GM23338 (cell line): ENCODE results near the gene CHRM5. TPM values are rescaled to one million over a fixed set of nuclear protein-coding genes. Genes with fewer than 3 reads are reported as not detected.

Experiments used
- ATAC-seq: fragments of 200-7000 bp; cut with Tn5 transposase; 3 replicates; pipeline ENCODE4 v1.9.1; 2020
- DNase-seq: peaks from one replicate; pipeline ENCODE4 v3.0.0-alpha.2; 2015; ENCODE audit warnings: low spot score
- H2AFZ ChIP-seq: fragments of 200-600 bp; sonication (generic); 2 replicates; pipeline ENCODE4 v1.8.0; 2016; ENCODE audit warnings: antibody characterized with exemption, mild to moderate bottlenecking, moderate library complexity
- H3F3A ChIP-seq: fragments of 200-600 bp; sonication (generic); replicated peaks from 2 replicates; pipeline ENCODE4 v1.8.0; 2017; ENCODE audit warnings: antibody characterized with exemption, mixed run types, low read depth
- H3K27ac ChIP-seq: fragments of 200-600 bp; sonication (generic); 2 replicates; pipeline ENCODE4 v1.6.1; 2016; ENCODE audit warnings: low read depth
- H3K27me3 ChIP-seq: fragments of 200-600 bp; sonication (generic); 2 replicates; pipeline ENCODE4 v1.8.0; 2016; ENCODE audit warnings: mild to moderate bottlenecking, mixed run types, moderate library complexity; ENCODE audit not compliant: insufficient read depth
- H3K36me3 ChIP-seq: fragments of 200-600 bp; sonication (generic); 2 replicates; pipeline ENCODE4 v1.8.0; 2016; ENCODE audit warnings: mild to moderate bottlenecking; ENCODE audit not compliant: insufficient read depth
- H3K4me1 ChIP-seq: fragments of 200-600 bp; sonication (generic); 2 replicates; pipeline ENCODE4 v1.8.0; 2016; ENCODE audit warnings: mild to moderate bottlenecking, moderate library complexity; ENCODE audit not compliant: insufficient read depth
- H3K4me2 ChIP-seq: fragments of 200-600 bp; sonication (generic); 2 replicates; pipeline ENCODE4 v1.7.1; 2017; ENCODE audit warnings: mixed run types
- H3K4me3 ChIP-seq: fragments of 200-600 bp; sonication (generic); 2 replicates; pipeline ENCODE4 v1.6.1; 2016; ENCODE audit warnings: mixed run types
- H3K79me2 ChIP-seq: fragments of 200-600 bp; sonication (generic); replicated peaks from 2 replicates; pipeline ENCODE4 v1.8.0; 2017; ENCODE audit warnings: mild to moderate bottlenecking; ENCODE audit not compliant: insufficient read depth
- H3K9me2 ChIP-seq: fragments of 200-600 bp; sonication (generic); 2 replicates; pipeline ENCODE4 v1.8.0; 2017; ENCODE audit not compliant: insufficient read depth
- H4K20me1 ChIP-seq: fragments of 200-600 bp; sonication (generic); replicated peaks from 2 replicates; pipeline ENCODE4 v1.8.0; 2017; ENCODE audit warnings: mild to moderate bottlenecking; ENCODE audit not compliant: insufficient read depth
- H3K27ac Mint-ChIP-seq: 2 replicates; pipeline ENCODE4 v1.8.0; 2020; ENCODE audit warnings: inconsistent platforms, mild to moderate bottlenecking, moderate library complexity, mixed read lengths
- H3K27me3 Mint-ChIP-seq: 3 replicates; pipeline ENCODE4 v1.8.0; 2022; ENCODE audit warnings: low read depth, mild to moderate bottlenecking, moderate library complexity, mixed read lengths, inconsistent platforms; ENCODE audit not compliant: insufficient read depth, poor library complexity
- H3K36me3 Mint-ChIP-seq: 3 replicates; pipeline ENCODE4 v1.8.0; 2021; ENCODE audit warnings: low read depth, mild to moderate bottlenecking, inconsistent platforms, moderate library complexity, mixed read lengths
- H3K4me1 Mint-ChIP-seq: 3 replicates; pipeline ENCODE4 v1.8.0; 2020; ENCODE audit warnings: mild to moderate bottlenecking, inconsistent platforms, mixed read lengths
- H3K4me3 Mint-ChIP-seq: 3 replicates; pipeline ENCODE4 v1.8.0; 2021; ENCODE audit warnings: moderate library complexity, mild to moderate bottlenecking, inconsistent platforms, mixed read lengths
- H3K9me3 Mint-ChIP-seq: 3 replicates; pipeline ENCODE4 v1.8.0; 2020; ENCODE audit warnings: moderate library complexity, mild to moderate bottlenecking, inconsistent platforms, mixed read lengths
- CREB1 ChIP-seq: fragments of 250-450 bp; sonication (Bioruptor Pico); IDR thresholded peaks from 2 replicates; pipeline ENCODE4 v1.5.0; 2020; ENCODE audit warnings: low read depth, mild to moderate bottlenecking, moderate library complexity
- CTCF ChIP-seq, 2 experiments: fragments of 200-600 bp in 1 of 2; sonication (generic) in 1 of 2; conservative IDR thresholded peaks; 2 replicates each; pipeline versions ENCODE4 v1.5.1 to v1.6.1; 2016 to 2017; ENCODE audit warnings: antibody characterized with exemption in 2 of 2, low read depth in 2 of 2, mild to moderate bottlenecking in 2 of 2, moderate library complexity in 1 of 2
- ETS1 ChIP-seq: IDR thresholded peaks from 2 replicates; pipeline ENCODE4 v1.6.1; 2016; ENCODE audit warnings: antibody characterized with exemption
- EZH2 ChIP-seq: fragments of 200-600 bp; sonication (generic); IDR thresholded peaks from one replicate; pipeline ENCODE4 v1.8.0; 2017; ENCODE audit warnings: antibody characterized with exemption, mild to moderate bottlenecking, low read depth; ENCODE audit not compliant: unreplicated experiment
- EZH2phosphoT487 ChIP-seq: fragments of 200-600 bp; sonication (generic); IDR thresholded peaks from one replicate; pipeline ENCODE4 v1.8.1; 2018; ENCODE audit warnings: antibody characterized with exemption; ENCODE audit not compliant: unreplicated experiment
- JUNB ChIP-seq: IDR thresholded peaks from one replicate; pipeline ENCODE4 v1.6.1; 2016; ENCODE audit warnings: antibody characterized with exemption; ENCODE audit not compliant: unreplicated experiment
- NANOG ChIP-seq: IDR thresholded peaks from 2 replicates; pipeline ENCODE4 v1.6.1; 2016; ENCODE audit warnings: antibody characterized with exemption, borderline replicate concordance
- POLR2AphosphoS5 ChIP-seq: IDR thresholded peaks from 2 replicates; pipeline ENCODE4 v1.6.1; 2016; ENCODE audit warnings: antibody characterized with exemption, low read depth
- REST ChIP-seq: IDR thresholded peaks from one replicate; pipeline ENCODE4 v1.6.1; 2018; ENCODE audit warnings: antibody characterized with exemption; ENCODE audit not compliant: unreplicated experiment
- STAT1 ChIP-seq: IDR thresholded peaks from one replicate; pipeline ENCODE4 v1.6.1; 2016; ENCODE audit warnings: antibody characterized with exemption; ENCODE audit not compliant: unreplicated experiment
- ZNF114 ChIP-seq: fragments of 250-450 bp; sonication (Bioruptor Pico); IDR thresholded peaks from 2 replicates; pipeline ENCODE4 v1.5.0; 2020; ENCODE audit warnings: mild to moderate bottlenecking, moderate library complexity
- ZNF331 ChIP-seq: fragments of 250-450 bp; sonication (Bioruptor Pico); IDR thresholded peaks from 2 replicates; pipeline ENCODE4 v1.5.0; 2020; ENCODE audit warnings: low read depth, mild to moderate bottlenecking, moderate library complexity
- polyA plus RNA-seq: library from polyadenylated mRNA; unstranded; fragments of >200 nt; fragmentation: Nextera tagmentation; extraction: Ambion mirVana; gene quantifications from 2 replicates; pipeline ENCODE4 v1.2.1, GENCODE V29; 2016
- total RNA-seq: library from RNA; depleted of rRNA; stranded (reverse); fragments of >200 nt; shearing (Covaris generic); gene quantifications from 2 replicates; pipeline ENCODE4 v1.2.3, GENCODE V29; 2014
- TF ChIP-seq, protein P1 (sequence below): fragments of 250-450 bp; sonication (Bioruptor Pico); IDR thresholded peaks from 2 replicates; pipeline ENCODE4 v1.5.0; 2020; ENCODE audit warnings: mild to moderate bottlenecking, moderate library complexity

Gene CHRM5
- total and polyA plus RNA-seq, 2 experiments from 2014 or later: not detected

GRCh38 chr15:34047893-34048775 lies 79.8 kb downstream of the CHRM5 start:
- ATAC-seq (no peak), DNase-seq (no peak)
- H3K4me3 ChIP-seq: no peak overlapping the region
- H3K27me3 Mint-ChIP-seq: peaks cover 3% of the 10 kb centered on the region
- H3K27ac Mint-ChIP-seq: no peak overlapping the region
- no peaks in the 10 kb centered on the region for H3K27me3 ChIP-seq
- no peaks in the 10 kb centered on the region for H3K79me2 ChIP-seq
- H3K36me3 Mint-ChIP-seq: peaks cover 6% of the 10 kb centered on the region; the same call in 2 of the 3 replicates
- H3K4me1 Mint-ChIP-seq: no peaks in the 10 kb centered on the region
- no peaks in the 10 kb centered on the region for H3K36me3 ChIP-seq
- H2AFZ ChIP-seq: no peak overlapping the region
- no peak overlapping the region for H3K4me2 ChIP-seq
- no peaks in the 10 kb centered on the region for H4K20me1 ChIP-seq
- H3K4me1 ChIP-seq: no peaks in the 10 kb centered on the region
- H3F3A ChIP-seq: no peaks in the 10 kb centered on the region
- H3K4me3 Mint-ChIP-seq: no peak overlapping the region
- H3K9me3 Mint-ChIP-seq: peaks cover 28% of the 10 kb centered on the region
- TF ChIP-seq ZNF331 (CRISPR knock-in tag) (no peak), REST (no peak), STAT1 (no peak), ZNF114 (no peak), EZH2 (no peak), CTCF (conservative IDR thresholded peaks at IDR 0.05; ENCODE audit: low read depth in 2 of 2) (no peak), NANOG (no peak), CREB1 (CRISPR knock-in tag) (no peak), ETS1 (no peak), EZH2phosphoT487 (no peak), JUNB (no peak), POLR2AphosphoS5 (no peak)
- TF ChIP-seq, protein P1, sequence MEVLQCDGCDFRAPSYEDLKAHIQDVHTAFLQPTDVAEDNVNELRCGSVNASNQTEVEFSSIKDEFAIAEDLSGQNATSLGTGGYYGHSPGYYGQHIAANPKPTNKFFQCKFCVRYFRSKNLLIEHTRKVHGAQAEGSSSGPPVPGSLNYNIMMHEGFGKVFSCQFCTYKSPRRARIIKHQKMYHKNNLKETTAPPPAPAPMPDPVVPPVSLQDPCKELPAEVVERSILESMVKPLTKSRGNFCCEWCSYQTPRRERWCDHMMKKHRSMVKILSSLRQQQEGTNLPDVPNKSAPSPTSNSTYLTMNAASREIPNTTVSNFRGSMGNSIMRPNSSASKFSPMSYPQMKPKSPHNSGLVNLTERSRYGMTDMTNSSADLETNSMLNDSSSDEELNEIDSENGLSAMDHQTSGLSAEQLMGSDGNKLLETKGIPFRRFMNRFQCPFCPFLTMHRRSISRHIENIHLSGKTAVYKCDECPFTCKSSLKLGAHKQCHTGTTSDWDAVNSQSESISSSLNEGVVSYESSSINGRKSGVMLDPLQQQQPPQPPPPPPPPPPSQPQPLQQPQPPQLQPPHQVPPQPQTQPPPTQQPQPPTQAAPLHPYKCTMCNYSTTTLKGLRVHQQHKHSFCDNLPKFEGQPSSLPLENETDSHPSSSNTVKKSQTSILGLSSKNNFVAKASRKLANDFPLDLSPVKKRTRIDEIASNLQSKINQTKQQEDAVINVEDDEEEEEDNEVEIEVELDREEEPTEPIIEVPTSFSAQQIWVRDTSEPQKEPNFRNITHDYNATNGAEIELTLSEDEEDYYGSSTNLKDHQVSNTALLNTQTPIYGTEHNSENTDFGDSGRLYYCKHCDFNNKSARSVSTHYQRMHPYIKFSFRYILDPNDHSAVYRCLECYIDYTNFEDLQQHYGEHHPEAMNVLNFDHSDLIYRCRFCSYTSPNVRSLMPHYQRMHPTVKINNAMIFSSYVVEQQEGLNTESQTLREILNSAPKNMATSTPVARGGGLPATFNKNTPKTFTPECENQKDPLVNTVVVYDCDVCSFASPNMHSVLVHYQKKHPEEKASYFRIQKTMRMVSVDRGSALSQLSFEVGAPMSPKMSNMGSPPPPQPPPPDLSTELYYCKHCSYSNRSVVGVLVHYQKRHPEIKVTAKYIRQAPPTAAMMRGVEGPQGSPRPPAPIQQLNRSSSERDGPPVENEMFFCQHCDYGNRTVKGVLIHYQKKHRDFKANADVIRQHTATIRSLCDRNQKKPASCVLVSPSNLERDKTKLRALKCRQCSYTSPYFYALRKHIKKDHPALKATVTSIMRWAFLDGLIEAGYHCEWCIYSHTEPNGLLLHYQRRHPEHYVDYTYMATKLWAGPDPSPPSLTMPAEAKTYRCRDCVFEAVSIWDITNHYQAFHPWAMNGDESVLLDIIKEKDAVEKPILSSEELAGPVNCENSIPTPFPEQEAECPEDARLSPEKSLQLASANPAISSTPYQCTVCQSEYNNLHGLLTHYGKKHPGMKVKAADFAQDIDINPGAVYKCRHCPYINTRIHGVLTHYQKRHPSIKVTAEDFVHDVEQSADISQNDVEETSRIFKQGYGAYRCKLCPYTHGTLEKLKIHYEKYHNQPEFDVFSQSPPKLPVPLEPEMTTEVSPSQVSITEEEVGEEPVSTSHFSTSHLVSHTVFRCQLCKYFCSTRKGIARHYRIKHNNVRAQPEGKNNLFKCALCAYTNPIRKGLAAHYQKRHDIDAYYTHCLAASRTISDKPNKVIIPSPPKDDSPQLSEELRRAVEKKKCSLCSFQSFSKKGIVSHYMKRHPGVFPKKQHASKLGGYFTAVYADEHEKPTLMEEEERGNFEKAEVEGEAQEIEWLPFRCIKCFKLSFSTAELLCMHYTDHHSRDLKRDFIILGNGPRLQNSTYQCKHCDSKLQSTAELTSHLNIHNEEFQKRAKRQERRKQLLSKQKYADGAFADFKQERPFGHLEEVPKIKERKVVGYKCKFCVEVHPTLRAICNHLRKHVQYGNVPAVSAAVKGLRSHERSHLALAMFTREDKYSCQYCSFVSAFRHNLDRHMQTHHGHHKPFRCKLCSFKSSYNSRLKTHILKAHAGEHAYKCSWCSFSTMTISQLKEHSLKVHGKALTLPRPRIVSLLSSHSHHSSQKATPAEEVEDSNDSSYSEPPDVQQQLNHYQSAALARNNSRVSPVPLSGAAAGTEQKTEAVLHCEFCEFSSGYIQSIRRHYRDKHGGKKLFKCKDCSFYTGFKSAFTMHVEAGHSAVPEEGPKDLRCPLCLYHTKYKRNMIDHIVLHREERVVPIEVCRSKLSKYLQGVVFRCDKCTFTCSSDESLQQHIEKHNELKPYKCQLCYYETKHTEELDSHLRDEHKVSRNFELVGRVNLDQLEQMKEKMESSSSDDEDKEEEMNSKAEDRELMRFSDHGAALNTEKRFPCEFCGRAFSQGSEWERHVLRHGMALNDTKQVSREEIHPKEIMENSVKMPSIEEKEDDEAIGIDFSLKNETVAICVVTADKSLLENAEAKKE: no peak
- H3K27ac ChIP-seq: no peak overlapping the region
- H3K9me2 ChIP-seq: no peaks in the 10 kb centered on the region
